SKM-1 treated with dmso at 0.1 percent for 144 hours (cell line): ENCODE measurements around the gene ZBTB24.

ENCODE experiments used
- DNase-seq: peaks from one replicate; lab custom pipeline; 2025; ENCODE audit not compliant: unreplicated experiment; lab: John Stamatoyannopoulos, UW

ZBTB24 gene

GRCh38 chr6:109503327-109504224, 20.6 kb upstream of the ZBTB24 start:
- DNase-seq = no peak

DNA sequence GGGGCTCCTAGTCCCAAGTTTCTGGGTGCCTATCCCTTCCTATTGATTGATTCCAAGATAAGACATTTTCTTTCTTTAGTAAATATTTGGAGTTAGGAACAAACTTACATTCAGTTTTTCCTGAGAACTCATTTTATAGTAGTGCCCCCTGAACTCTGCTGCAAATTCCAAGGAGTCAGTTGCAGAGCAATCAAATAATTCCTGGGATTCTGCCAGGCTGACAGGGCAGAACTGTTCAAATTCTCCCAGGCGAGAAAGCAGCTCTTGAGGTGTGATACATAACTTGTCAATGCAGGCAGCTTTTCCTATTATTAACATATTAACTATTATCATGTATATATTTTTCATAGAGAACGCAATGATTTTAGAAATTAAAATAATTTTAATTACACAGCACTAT, 15.9 kb upstream of the ZBTB24 start:
- no peak for DNase-seq

DNA sequence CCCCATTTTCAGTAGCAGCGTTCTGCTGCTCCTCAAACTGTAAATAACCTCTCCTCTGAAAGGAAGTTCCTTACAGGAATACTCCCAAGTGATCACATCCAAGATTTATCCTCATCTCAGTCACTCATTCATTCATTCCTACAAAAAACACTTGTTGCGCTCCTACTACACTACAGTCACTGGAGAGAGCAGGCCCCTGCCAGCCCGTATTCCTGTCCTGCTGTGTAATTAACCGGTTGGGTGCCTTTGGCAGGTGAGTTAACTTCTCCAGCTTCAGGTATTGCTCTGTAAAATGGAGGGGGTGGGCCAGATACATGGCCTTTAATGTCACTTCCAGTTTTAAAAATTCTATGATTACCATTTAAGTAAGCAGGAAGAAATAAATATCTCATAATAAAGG, 15.0 kb upstream of the ZBTB24 start:
- DNase-seq = no peak

- DNase-seq = no peak
Measured at GRCh38 chr6:109496036-109496772, 13.2 kb upstream of the ZBTB24 start.

DNA sequence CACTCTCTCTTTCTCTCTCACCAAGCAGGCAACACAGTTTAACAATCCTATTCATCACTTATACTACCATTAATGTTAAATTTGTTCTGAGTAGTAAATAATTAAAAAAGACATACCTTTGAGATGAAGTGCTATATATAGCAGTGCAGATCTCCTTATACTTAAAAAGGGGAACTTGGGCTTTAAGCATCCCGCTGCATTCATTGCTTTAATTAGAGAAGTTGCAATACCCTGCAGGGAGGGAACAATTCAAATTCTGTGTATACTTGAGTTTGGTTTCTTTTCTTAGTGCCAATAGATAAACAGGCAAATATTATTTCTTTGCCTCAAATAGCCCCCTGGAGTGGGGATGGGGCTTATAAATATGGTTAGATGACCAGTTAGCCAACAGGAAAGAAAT, 10.8 kb upstream of the ZBTB24 start:
- DNase-seq = peak; percentile 72

- DNase-seq = no peak
Measured at GRCh38 chr6:109491207-109491938, 8.4 kb upstream of the ZBTB24 start.

DNA sequence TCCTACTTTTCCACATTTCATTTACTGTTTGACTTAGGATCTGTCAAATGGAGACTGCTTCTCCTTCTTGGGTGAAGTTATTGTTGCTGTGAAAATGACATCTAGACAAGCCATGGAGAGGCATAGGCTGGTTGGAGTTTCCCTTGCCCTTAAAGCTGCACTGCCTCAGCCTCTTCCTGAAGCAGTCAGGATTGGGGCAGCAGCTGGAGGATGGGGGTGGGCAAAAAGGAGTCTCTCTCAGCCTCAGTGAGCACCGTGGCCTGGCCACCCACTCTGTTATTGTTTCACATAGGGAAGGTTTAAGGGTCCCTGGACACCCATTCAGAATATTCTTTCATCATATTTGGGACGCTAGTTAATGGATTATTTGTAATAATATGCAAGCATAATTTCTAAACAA, 7.7 kb upstream of the ZBTB24 start:
- no peak for DNase-seq

DNA sequence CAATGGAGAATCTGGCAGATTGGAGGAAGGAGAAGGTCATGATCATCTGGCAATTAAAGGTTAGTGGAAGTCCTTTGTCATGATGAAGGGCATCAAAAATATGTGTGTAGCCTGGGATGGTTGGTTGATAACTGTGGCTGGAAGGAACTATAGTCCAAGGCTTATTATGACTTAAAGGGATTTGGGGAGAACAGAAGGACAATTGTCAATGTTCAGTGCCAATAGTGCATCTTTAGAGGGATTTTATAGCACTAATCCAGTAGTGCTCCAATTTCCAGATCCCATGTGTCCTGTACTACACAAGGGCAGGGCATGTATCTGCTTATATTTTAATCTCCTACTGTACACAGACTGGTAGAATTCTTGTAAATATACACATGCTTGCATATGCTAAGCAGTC, 5.0 kb upstream of the ZBTB24 start:
- DNase-seq = no peak

- DNase-seq = no peak
Measured at GRCh38 chr6:109486068-109486467, 3.0 kb upstream of the ZBTB24 start.

GRCh38 chr6:109485266-109485935, 2.4 kb upstream of the ZBTB24 start:
- no peak for DNase-seq

GRCh38 chr6:109484122-109484521, 1.1 kb upstream of the ZBTB24 start:
- no peak for DNase-seq

- DNase-seq = no peak
Measured at GRCh38 chr6:109483735-109484057, 677 bp upstream of the ZBTB24 start.

GRCh38 chr6:109480993-109481480, 2.0 kb downstream of the ZBTB24 start:
- DNase-seq = no peak

DNA sequence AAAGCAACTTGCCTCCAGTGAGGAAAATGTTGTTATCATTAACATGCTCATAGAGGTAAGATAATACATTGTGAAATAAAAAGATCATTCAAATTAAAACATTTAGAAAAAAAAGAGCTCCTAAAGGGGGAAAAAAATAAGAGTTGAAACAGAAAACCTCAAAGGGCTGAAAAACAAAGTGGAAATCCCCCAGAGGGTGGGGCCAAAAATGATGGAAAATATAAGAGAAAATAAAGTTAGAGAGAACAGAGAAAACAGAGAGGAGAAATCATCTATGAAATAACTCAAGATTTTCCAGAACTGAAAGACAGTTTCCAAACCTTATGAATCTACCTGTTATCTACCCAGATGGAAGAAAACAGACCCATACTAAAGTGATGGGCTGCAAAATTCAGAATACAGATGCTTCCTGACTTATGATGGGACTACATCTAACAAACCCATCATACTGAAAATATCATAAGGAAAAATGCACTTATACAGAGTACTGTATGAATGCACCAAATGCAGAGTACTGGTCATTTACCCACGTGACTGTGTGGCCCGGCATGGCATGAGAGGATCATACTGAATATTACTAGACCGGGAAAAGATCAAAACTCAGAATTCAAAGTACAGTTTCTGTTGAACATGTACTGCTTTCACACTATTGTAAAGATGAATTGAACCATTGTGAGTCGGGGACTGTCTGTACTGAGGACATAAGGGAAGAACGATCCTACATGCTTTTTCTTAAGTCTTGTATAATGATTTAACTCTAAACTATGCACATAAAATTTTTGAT, 4.0 kb downstream of the ZBTB24 start:
- no peak for DNase-seq

DNA sequence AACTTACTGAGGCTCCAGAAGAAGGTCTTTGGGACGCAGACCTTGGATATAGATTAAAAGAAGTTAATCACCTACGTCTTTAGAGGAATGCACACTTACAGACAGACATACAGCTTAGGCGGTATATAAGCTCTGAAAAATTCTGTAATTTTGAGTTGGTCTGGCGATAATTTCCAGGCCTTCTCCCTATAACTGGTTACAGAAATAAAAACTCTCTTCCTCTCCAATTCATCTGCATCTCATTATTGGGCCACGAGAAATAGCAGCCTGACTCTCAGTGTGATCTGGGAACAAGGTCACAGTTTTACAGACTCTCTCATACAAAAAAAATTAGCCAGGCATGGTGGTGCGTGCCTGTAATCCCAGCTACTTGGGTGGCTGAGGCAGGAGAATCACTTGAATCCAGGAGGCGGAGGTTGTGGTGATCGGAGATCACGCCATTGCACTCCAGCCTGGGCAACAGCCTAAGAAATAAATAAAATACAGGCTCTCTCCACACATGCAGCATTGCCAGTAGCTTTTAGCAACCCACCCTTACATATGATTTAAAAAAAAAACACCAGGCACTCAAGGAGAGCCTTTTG, 4.7 kb downstream of the ZBTB24 start:
- no peak for DNase-seq

DNA sequence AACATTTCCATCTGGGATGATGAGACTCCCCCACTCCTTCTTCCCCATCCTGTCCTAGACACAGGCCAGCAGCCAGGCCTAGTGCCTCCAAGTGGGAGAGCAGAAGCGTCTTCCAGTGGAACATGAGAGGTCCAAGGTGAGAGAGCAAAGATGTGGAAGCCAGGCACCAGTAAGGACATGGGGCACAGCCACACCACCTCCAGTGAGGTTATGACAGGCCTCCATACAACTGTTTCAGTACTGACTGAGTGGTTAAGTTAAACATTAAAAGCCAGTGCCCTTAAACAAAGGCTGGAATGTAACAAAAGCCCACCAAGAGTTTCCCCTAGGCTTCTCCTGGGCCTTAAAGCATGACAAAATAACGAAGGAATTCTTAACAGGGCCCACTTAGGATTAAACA, 5.3 kb downstream of the ZBTB24 start:
- no peak for DNase-seq

DNA sequence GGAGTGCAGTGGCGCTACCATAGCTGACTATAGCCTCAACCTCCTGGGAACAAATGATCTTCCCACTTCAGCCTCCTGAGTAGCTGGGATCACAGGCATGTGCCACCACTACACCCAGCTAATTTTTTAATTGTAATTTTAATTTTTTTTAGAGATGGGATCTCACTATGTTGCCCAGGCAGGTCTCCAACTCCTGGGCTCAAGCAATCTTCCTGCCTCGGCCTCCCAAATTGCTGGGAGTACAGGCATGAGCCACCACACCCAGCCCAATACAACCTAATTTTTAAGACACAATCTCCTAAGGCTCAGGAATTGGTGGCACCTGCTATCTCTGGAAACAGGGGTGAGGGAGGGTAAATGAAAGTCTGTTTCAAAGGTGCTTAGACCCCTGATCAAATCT, 5.8 kb downstream of the ZBTB24 start:
- no peak for DNase-seq

GRCh38 chr6:109475625-109476024, 7.4 kb downstream of the ZBTB24 start:
- no peak for DNase-seq

GRCh38 chr6:109474995-109475394, 8.0 kb downstream of the ZBTB24 start:
- no peak for DNase-seq

GRCh38 chr6:109473120-109473519, 9.9 kb downstream of the ZBTB24 start:
- no peak for DNase-seq
